HepG2 (cell line): Measurements from ENCODE around the gene ZNF320. TPM values are rescaled to one million over a fixed set of nuclear protein-coding genes. Genes with fewer than 3 reads are reported as not detected.
A peak's percentile ranks its signal among the peaks of the same experiment; 100 is the strongest.

Source experiments
- ARNTL ChIP-seq: sonication (generic); formaldehyde crosslinking; IDR thresholded peaks from 2 replicates; pipeline ENCODE4 v1.4.0; 2020; ENCODE audit warnings: mild to moderate bottlenecking, missing genetic modification reagents
- CHD4 ChIP-seq: fragments of 200-600 bp; sonication (generic); IDR thresholded peaks from 2 replicates; pipeline ENCODE4 v1.7.0; 2017; ENCODE audit warnings: mild to moderate bottlenecking, low read length, borderline replicate concordance
- JARID2 ChIP-seq: sonication (generic); formaldehyde crosslinking; IDR thresholded peaks from 2 replicates; pipeline ENCODE4 v1.8.1; 2023; ENCODE audit warnings: missing genetic modification reagents, inconsistent platforms; ENCODE audit not compliant: insufficient replicate concordance
- MAZ ChIP-seq, 2 experiments: sonication (generic) in 1 of 2; formaldehyde crosslinking in 1 of 2; IDR thresholded peaks; 2 replicates each; pipeline versions ENCODE4 v1.5.0 to v1.6.1; 2012 to 2020; ENCODE audit warnings: low read depth in 2 of 2, mild to moderate bottlenecking in 2 of 2, borderline replicate concordance in 1 of 2, improper control_type of control experiment in 1 of 2, low read length in 1 of 2, missing genetic modification reagents in 1 of 2, moderate library complexity in 1 of 2
- MED8 ChIP-seq: sonication (generic); formaldehyde crosslinking; IDR thresholded peaks from 2 replicates; pipeline ENCODE4 v1.8.1; 2023; ENCODE audit warnings: mild to moderate bottlenecking, missing genetic modification reagents; ENCODE audit not compliant: insufficient replicate concordance
- NR2F2 ChIP-seq: IDR thresholded peaks from 2 replicates; pipeline ENCODE4 v1.6.1; 2012; ENCODE audit warnings: low read depth, inconsistent platforms, borderline replicate concordance
- PBX3 ChIP-seq: sonication (generic); formaldehyde crosslinking; IDR thresholded peaks from 2 replicates; pipeline ENCODE4 v1.8.1; 2023; ENCODE audit warnings: missing genetic modification reagents, inconsistent platforms, borderline replicate concordance
- PRDM4 ChIP-seq: sonication (generic); formaldehyde crosslinking; IDR thresholded peaks from 2 replicates; pipeline ENCODE4 v1.9.0; 2021; ENCODE audit warnings: missing genetic modification reagents, borderline replicate concordance
- SMAD3 ChIP-seq: sonication (generic); formaldehyde crosslinking; IDR thresholded peaks from 2 replicates; pipeline ENCODE4 v1.4.0; 2020; ENCODE audit warnings: missing genetic modification reagents
- SOX6 ChIP-seq, 2 experiments: fragments of 450-650 bp in 1 of 2; sonication (generic) in 1 of 2; formaldehyde crosslinking in 1 of 2; IDR thresholded peaks; 2 replicates each; pipeline versions ENCODE4 v1.4.0 to v1.6.1; 2017 to 2020; ENCODE audit warnings: antibody characterized with exemption in 1 of 2, mild to moderate bottlenecking in 1 of 2, missing genetic modification reagents in 1 of 2
- SP140L ChIP-seq: sonication (generic); formaldehyde crosslinking; IDR thresholded peaks from 2 replicates; pipeline ENCODE4 v1.4.0; 2020; ENCODE audit warnings: missing genetic modification reagents, borderline replicate concordance
- TAF1 ChIP-seq: sonication (generic); formaldehyde crosslinking; IDR thresholded peaks from 2 replicates; pipeline ENCODE4 v1.4.0; 2020; ENCODE audit warnings: missing genetic modification reagents
- TGIF2 ChIP-seq: IDR thresholded peaks from 2 replicates; pipeline ENCODE4 v1.6.1; 2016; ENCODE audit warnings: control low read depth, missing compliant biosample characterization
- ZNF543 ChIP-seq: sonication (generic); formaldehyde crosslinking; IDR thresholded peaks from 2 replicates; pipeline ENCODE4 v1.4.0; 2020; ENCODE audit warnings: mild to moderate bottlenecking, missing genetic modification reagents
- ZNF614 ChIP-seq: IDR thresholded peaks from 2 replicates; pipeline ENCODE4 v1.6.1; 2018; ENCODE audit warnings: missing biosample characterization, missing genetic modification reagents, inconsistent platforms, borderline replicate concordance
- ZNF720 ChIP-seq: sonication (generic); formaldehyde crosslinking; IDR thresholded peaks from 2 replicates; pipeline ENCODE4 v1.4.0; 2020; ENCODE audit warnings: missing genetic modification reagents
- ZNF724P ChIP-seq: sonication (generic); formaldehyde crosslinking; IDR thresholded peaks from 2 replicates; pipeline ENCODE4 v1.8.0; 2022; ENCODE audit warnings: missing genetic modification reagents, borderline replicate concordance
- ZSCAN22 ChIP-seq: sonication (generic); formaldehyde crosslinking; IDR thresholded peaks from 2 replicates; pipeline ENCODE4 v1.4.0; 2020; ENCODE audit warnings: mild to moderate bottlenecking, missing genetic modification reagents
- polyA plus RNA-seq, 8 experiments: library from polyadenylated mRNA; depleted of rRNA in 3 of 8; stranded (reverse) in 7 of 8; unstranded in 1 of 8; fragments of >200 nt; fragmentation: Illumina TruSeq in 4 of 8; extraction: Trizol in 4 of 8; gene quantifications; 2 replicates each; pipeline versions ENCODE4 v1.2.1 to v1.2.3, GENCODE V29; 2011 to 2016; ENCODE audit warnings: low read depth in 4 of 8, missing spikeins in 1 of 8, mixed read lengths in 1 of 8; ENCODE audit not compliant: insufficient read depth in 1 of 8
- total RNA-seq, 5 experiments: library from RNA; depleted of rRNA; stranded (reverse); fragments of >200 nt; fragmentation: Illumina TruSeq; extraction: Trizol; gene quantifications; 2 replicates each; pipeline ENCODE4 v1.2.3, GENCODE V29; 2016; ENCODE audit warnings: low read depth in 1 of 5
- TF ChIP-seq, protein P1 (sequence below): sonication (generic); formaldehyde crosslinking; conservative IDR thresholded peaks from 2 replicates; pipeline ENCODE4 v1.4.0; 2020; ENCODE audit warnings: mild to moderate bottlenecking, missing genetic modification reagents, moderate library complexity

Gene ZNF320
- total and polyA plus RNA-seq, 2 of the 13 experiments (the other 11 are each of a cell fraction or from before 2014, with no cell fraction given) = 0.49 TPM; not detected in 1

- TF ChIP-seq, protein P1, sequence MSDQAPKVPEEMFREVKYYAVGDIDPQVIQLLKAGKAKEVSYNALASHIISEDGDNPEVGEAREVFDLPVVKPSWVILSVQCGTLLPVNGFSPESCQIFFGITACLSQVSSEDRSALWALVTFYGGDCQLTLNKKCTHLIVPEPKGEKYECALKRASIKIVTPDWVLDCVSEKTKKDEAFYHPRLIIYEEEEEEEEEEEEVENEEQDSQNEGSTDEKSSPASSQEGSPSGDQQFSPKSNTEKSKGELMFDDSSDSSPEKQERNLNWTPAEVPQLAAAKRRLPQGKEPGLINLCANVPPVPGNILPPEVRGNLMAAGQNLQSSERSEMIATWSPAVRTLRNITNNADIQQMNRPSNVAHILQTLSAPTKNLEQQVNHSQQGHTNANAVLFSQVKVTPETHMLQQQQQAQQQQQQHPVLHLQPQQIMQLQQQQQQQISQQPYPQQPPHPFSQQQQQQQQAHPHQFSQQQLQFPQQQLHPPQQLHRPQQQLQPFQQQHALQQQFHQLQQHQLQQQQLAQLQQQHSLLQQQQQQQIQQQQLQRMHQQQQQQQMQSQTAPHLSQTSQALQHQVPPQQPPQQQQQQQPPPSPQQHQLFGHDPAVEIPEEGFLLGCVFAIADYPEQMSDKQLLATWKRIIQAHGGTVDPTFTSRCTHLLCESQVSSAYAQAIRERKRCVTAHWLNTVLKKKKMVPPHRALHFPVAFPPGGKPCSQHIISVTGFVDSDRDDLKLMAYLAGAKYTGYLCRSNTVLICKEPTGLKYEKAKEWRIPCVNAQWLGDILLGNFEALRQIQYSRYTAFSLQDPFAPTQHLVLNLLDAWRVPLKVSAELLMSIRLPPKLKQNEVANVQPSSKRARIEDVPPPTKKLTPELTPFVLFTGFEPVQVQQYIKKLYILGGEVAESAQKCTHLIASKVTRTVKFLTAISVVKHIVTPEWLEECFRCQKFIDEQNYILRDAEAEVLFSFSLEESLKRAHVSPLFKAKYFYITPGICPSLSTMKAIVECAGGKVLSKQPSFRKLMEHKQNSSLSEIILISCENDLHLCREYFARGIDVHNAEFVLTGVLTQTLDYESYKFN (CRISPR knock-in tag) = peak; percentile 42; the same call in 1 of the 2 replicates
- no peak for TF ChIP-seq MED8 (CRISPR knock-in tag)
- TF ChIP-seq SMAD3 (CRISPR knock-in tag) = no peak; the same call in 1 of the 2 replicates
- TF ChIP-seq SOX6 (IDR thresholded peaks at IDR 0.05) = no peak
- no peak; the same call in 1 of the 2 replicates for TF ChIP-seq SOX6 (CRISPR knock-in tag; IDR thresholded peaks at IDR 0.05)
- TF ChIP-seq ZNF543 (CRISPR knock-in tag) = no peak
- no peak for TF ChIP-seq ZSCAN22 (CRISPR knock-in tag)
- no peak for TF ChIP-seq ZNF720 (CRISPR knock-in tag)
- no peak for TF ChIP-seq SP140L
- TF ChIP-seq CHD4 = no peak
- TF ChIP-seq NR2F2 = no peak
- peak; percentile 56 for TF ChIP-seq TAF1 (CRISPR knock-in tag)
- TF ChIP-seq MAZ (IDR thresholded peaks at IDR 0.05; ENCODE audit: borderline replicate concordance, low read depth, low read length) = peak; percentile 47; the same call in 1 of the 2 replicates
- no peak for TF ChIP-seq MAZ (CRISPR knock-in tag; IDR thresholded peaks at IDR 0.05; ENCODE audit: low read depth)
- TF ChIP-seq ARNTL (CRISPR knock-in tag) = no peak
- TF ChIP-seq PRDM4 (CRISPR knock-in tag) = no peak
- peak; percentile 75; the same call in 1 of the 2 replicates for TF ChIP-seq TGIF2
- TF ChIP-seq JARID2 (CRISPR knock-in tag) = no peak
- TF ChIP-seq PBX3 (CRISPR knock-in tag) = no peak
- TF ChIP-seq ZNF724P (CRISPR knock-in tag) = no peak
- TF ChIP-seq ZNF614 = no peak
Measured at GRCh38 chr19:52942386-52943133, 45.1 kb upstream of the ZNF320 start (continued).
